H9 (cell line): ENCODE results near the gene MSI2. TPM values are rescaled to one million over a fixed set of nuclear protein-coding genes. Genes with fewer than 3 reads are reported as not detected.

Experiments
- DNase-seq: peaks from one replicate; pipeline ENCODE4 v3.0.0-alpha.2; 2017
- H2AFZ ChIP-seq: one replicate; pipeline ENCODE4 v1.6.1; 2013; ENCODE audit warnings: mild to moderate bottlenecking, low read length, control low read depth, moderate library complexity
- H2AK5ac ChIP-seq: 2 replicates; pipeline ENCODE4 v1.6.1; 2013; ENCODE audit warnings: low read length, control low read depth, mixed read lengths; ENCODE audit not compliant: insufficient read length
- H2BK120ac ChIP-seq: one replicate; pipeline ENCODE4 v1.6.1; 2013; ENCODE audit warnings: low read depth, mild to moderate bottlenecking, low read length, control low read depth, inconsistent platforms; ENCODE audit not compliant: poor library complexity, severe bottlenecking
- H2BK12ac ChIP-seq: 2 replicates; pipeline ENCODE4 v1.6.1; 2013; ENCODE audit warnings: low read length, control low read depth, mixed read lengths, low read depth; ENCODE audit not compliant: insufficient read length
- H2BK15ac ChIP-seq: 2 replicates; pipeline ENCODE4 v1.6.1; 2013; ENCODE audit warnings: low read depth, low read length, control low read depth
- H2BK20ac ChIP-seq: one replicate; pipeline ENCODE4 v1.6.1; 2013; ENCODE audit warnings: low read depth, mild to moderate bottlenecking, low read length, control low read depth, inconsistent platforms; ENCODE audit not compliant: poor library complexity, severe bottlenecking
- H2BK5ac ChIP-seq: 2 replicates; pipeline ENCODE4 v1.6.1; 2013; ENCODE audit warnings: low read length, control low read depth, mixed read lengths; ENCODE audit not compliant: insufficient read length
- H3K14ac ChIP-seq: 2 replicates; pipeline ENCODE4 v1.6.1; 2013; ENCODE audit warnings: low read length, control low read depth; ENCODE audit not compliant: insufficient read depth
- H3K18ac ChIP-seq: 2 replicates; pipeline ENCODE4 v1.6.1; 2013; ENCODE audit warnings: low read depth, mild to moderate bottlenecking, mixed read lengths, low read length, control low read depth; ENCODE audit not compliant: insufficient read length
- H3K23ac ChIP-seq: 2 replicates; pipeline ENCODE4 v1.6.1; 2013; ENCODE audit warnings: low read length, control low read depth, mixed read lengths, low read depth; ENCODE audit not compliant: insufficient read length
- H3K23me2 ChIP-seq: 2 replicates; pipeline ENCODE4 v1.6.1; 2013; ENCODE audit warnings: low read depth, mild to moderate bottlenecking, mixed read lengths, low read length, control low read depth; ENCODE audit not compliant: insufficient read length, poor library complexity, severe bottlenecking
- H3K27ac ChIP-seq: 2 replicates; pipeline ENCODE4 v1.5.1; 2013; ENCODE audit warnings: low read length, control low read depth, mixed read lengths, low read depth; ENCODE audit not compliant: insufficient read length
- H3K27me3 ChIP-seq: 2 replicates; pipeline ENCODE4 v1.6.1; 2013; ENCODE audit warnings: low read length, control low read depth, inconsistent platforms; ENCODE audit not compliant: insufficient read depth
- H3K4ac ChIP-seq: 2 replicates; pipeline ENCODE4 v1.6.1; 2013; ENCODE audit warnings: low read depth, mild to moderate bottlenecking, control low read depth, inconsistent platforms, low read length, moderate library complexity
- H3K4me1 ChIP-seq: 2 replicates; pipeline ENCODE4 v1.6.1; 2013; ENCODE audit warnings: low read length, control low read depth, inconsistent platforms; ENCODE audit not compliant: insufficient read depth
- H3K4me2 ChIP-seq: 2 replicates; pipeline ENCODE4 v1.6.1; 2013; ENCODE audit warnings: low read length, control low read depth, mixed read lengths; ENCODE audit not compliant: insufficient read length, insufficient read depth
- H3K56ac ChIP-seq: 2 replicates; pipeline ENCODE4 v1.6.1; 2013; ENCODE audit warnings: low read depth, mild to moderate bottlenecking, mixed read lengths, low read length, control low read depth; ENCODE audit not compliant: insufficient read length
- H3K79me1 ChIP-seq: 2 replicates; pipeline ENCODE4 v1.6.1; 2013; ENCODE audit warnings: low read depth, mild to moderate bottlenecking, moderate library complexity, low read length, control low read depth, inconsistent platforms; ENCODE audit not compliant: insufficient read depth, poor library complexity, severe bottlenecking
- H3K79me2 ChIP-seq: 2 replicates; pipeline ENCODE4 v1.6.1; 2013; ENCODE audit warnings: low read length, control low read depth, inconsistent platforms; ENCODE audit not compliant: insufficient read depth
- H3K9ac ChIP-seq: 2 replicates; pipeline ENCODE4 v1.6.1; 2013; ENCODE audit warnings: low read length, control low read depth, mixed read lengths; ENCODE audit not compliant: insufficient read length; ENCODE audit errors: extremely low read depth
- H3K9me3 ChIP-seq: one replicate; pipeline ENCODE4 v1.6.1; 2013; ENCODE audit warnings: low read depth, low read length, inconsistent platforms; ENCODE audit not compliant: control insufficient read depth
- H3T11ph ChIP-seq: one replicate; pipeline ENCODE4 v1.6.1; 2013; ENCODE audit warnings: mild to moderate bottlenecking, low read length, control low read depth, inconsistent platforms
- H4K20me1 ChIP-seq: one replicate; pipeline ENCODE4 v1.6.1; 2013; ENCODE audit not compliant: control insufficient read depth, insufficient read length, insufficient read depth
- H4K5ac ChIP-seq: 2 replicates; pipeline ENCODE4 v1.6.1; 2013; ENCODE audit warnings: low read depth, mild to moderate bottlenecking, mixed read lengths, low read length, control low read depth; ENCODE audit not compliant: insufficient read length
- H4K8ac ChIP-seq: replicated peaks from 2 replicates; pipeline ENCODE4 v1.6.1; 2013; ENCODE audit warnings: low read length, control low read depth, mixed read lengths, low read depth; ENCODE audit not compliant: insufficient read length
- H4K91ac ChIP-seq: 2 replicates; pipeline ENCODE4 v1.6.1; 2013; ENCODE audit warnings: low read depth, mild to moderate bottlenecking, moderate library complexity, mixed read lengths, low read length, control low read depth; ENCODE audit not compliant: insufficient read length
- H3K27ac Mint-ChIP-seq, 3 experiments: 2 replicates in 2 of 3; 3 replicates in 1 of 3; pipeline ENCODE4 v1.8.0; 2020 to 2021; ENCODE audit warnings: mixed read lengths in 3 of 3, mild to moderate bottlenecking in 1 of 3, moderate library complexity in 1 of 3
- H3K27me3 Mint-ChIP-seq: 2 replicates; pipeline ENCODE4 v1.8.0; 2021; ENCODE audit warnings: low read depth, mild to moderate bottlenecking, moderate library complexity, mixed read lengths
- H3K36me3 Mint-ChIP-seq, 3 experiments: 2 replicates in 2 of 3; 3 replicates in 1 of 3; pipeline ENCODE4 v1.8.0; 2020 to 2021; ENCODE audit warnings: low read depth in 3 of 3, mixed read lengths in 3 of 3; ENCODE audit not compliant: insufficient read depth in 1 of 3
- H3K4me1 Mint-ChIP-seq, 2 experiments: 2 replicates each; pipeline ENCODE4 v1.8.0; 2020; ENCODE audit warnings: mixed read lengths in 2 of 2
- H3K4me3 Mint-ChIP-seq, 2 experiments: 2 replicates in 1 of 2; 3 replicates in 1 of 2; pipeline ENCODE4 v1.8.0; 2020 to 2021; ENCODE audit warnings: mild to moderate bottlenecking in 2 of 2, mixed read lengths in 2 of 2, moderate library complexity in 1 of 2
- H3K9me3 Mint-ChIP-seq, 2 experiments: 2 replicates in 1 of 2; 3 replicates in 1 of 2; pipeline ENCODE4 v1.8.0; 2020; ENCODE audit warnings: mild to moderate bottlenecking in 2 of 2, mixed read lengths in 2 of 2, moderate library complexity in 1 of 2
- CTCF ChIP-seq: fragments of 200-600 bp; sonication (generic); conservative IDR thresholded peaks from 3 replicates; pipeline ENCODE4 v1.8.0; 2021; ENCODE audit warnings: antibody characterized with exemption, mild to moderate bottlenecking
- WGBS: extraction: QIAGEN DNeasy Blood & Tissue Kit; methylation state at CpG from one replicate; pipeline ENCODE4 v1.1.7; 2013; ENCODE audit warnings: missing lambda C conversion rate, low lambda C conversion rate, mixed read lengths; ENCODE audit not compliant: insufficient read length; ENCODE audit errors: extremely low coverage; 5-methylcytosine and 5-hydroxymethylcytosine counted together
- total RNA-seq: library from RNA; stranded (reverse); gene quantifications from 2 replicates; pipeline ENCODE4 v1.2.1, GENCODE V29; 2021

Gene MSI2
- total RNA-seq, 1 experiment from 2014 or later: 98.5 TPM

- H4K8ac ChIP-seq: no peak overlapping the region
- no peaks in the 10 kb centered on the region for H3K9me3 ChIP-seq
- peak overlapping the region; percentile 49 to 50; a peak in 2 of 5 replicates for H3K4me3 Mint-ChIP-seq
- H4K5ac ChIP-seq: no peak overlapping the region
- H2BK5ac ChIP-seq: no peak overlapping the region
- no peak overlapping the region for H3K14ac ChIP-seq
- H3K36me3 Mint-ChIP-seq: peaks cover 0 to 4% (median 0%) of the 10 kb centered on the region in 3 experiments; a peak in 2 of 7 replicates
- no peak overlapping the region for H3K56ac ChIP-seq
- H2BK20ac ChIP-seq: no peak overlapping the region
- H3K79me1 ChIP-seq: no peaks in the 10 kb centered on the region
- no peak overlapping the region for H2AK5ac ChIP-seq
- no peak overlapping the region for H3K23ac ChIP-seq
- H4K91ac ChIP-seq: no peak overlapping the region
- TF ChIP-seq CTCF: no peak
- H3K27me3 Mint-ChIP-seq: no peaks in the 10 kb centered on the region
- peak overlapping the region; percentile 33 for H3K4me2 ChIP-seq
- no CpG with 5 or more reads among the region's 5 CpGs for WGBS
- no peak overlapping the region for H3T11ph ChIP-seq
- no peaks in the 10 kb centered on the region for H3K23me2 ChIP-seq
- H2AFZ ChIP-seq: no peak overlapping the region
- no peak overlapping the region for H2BK12ac ChIP-seq
- peak overlapping the region; percentile 16 for H2BK120ac ChIP-seq
- H3K9ac ChIP-seq: no peak overlapping the region
- no peaks in the 10 kb centered on the region; the same call in none of the 2 replicates for H3K27me3 ChIP-seq
- H3K4me1 ChIP-seq: peaks cover 23% of the 10 kb centered on the region; the same call in 1 of the 2 replicates
- no peak overlapping the region for H3K18ac ChIP-seq
- no peak overlapping the region for H3K4ac ChIP-seq
- peaks cover 69 to 80% of the 10 kb centered on the region in 2 experiments for H3K4me1 Mint-ChIP-seq
- H3K79me2 ChIP-seq: no peaks in the 10 kb centered on the region
- DNase-seq: no peak
- no peak overlapping the region for H3K27ac ChIP-seq
- H3K27ac Mint-ChIP-seq: peak overlapping the region; percentile 80 to 93 (median 91)
- H4K20me1 ChIP-seq: no peaks in the 10 kb centered on the region
- H2BK15ac ChIP-seq: no peak overlapping the region
- no peaks in the 10 kb centered on the region for H3K9me3 Mint-ChIP-seq
Measured at GRCh38 chr17:57465610-57466009, 209.3 kb downstream of the MSI2 start.
